GM21381 (cell line): ENCODE data around the gene NFIA.

Source experiments
- ATAC-seq: cut with Tn5 transposase; IDR thresholded peaks from one replicate; pipeline ENCODE4 v1.9.1; 2021; ENCODE audit warnings: mild to moderate bottlenecking, moderate library complexity; ENCODE audit not compliant: unreplicated experiment

The NFIA gene

GRCh38 chr1:61174060-61174795 lies 91.9 kb downstream of the NFIA start:
- no peak for ATAC-seq

- ATAC-seq: no peak
Measured at GRCh38 chr1:61175976-61176375, 93.6 kb downstream of the NFIA start.

GRCh38 chr1:61181067-61182038 lies 99.0 kb downstream of the NFIA start:
- ATAC-seq: no peak

- no peak for ATAC-seq
Measured at GRCh38 chr1:61182049-61182448, 99.7 kb downstream of the NFIA start.

- no peak for ATAC-seq
Measured at GRCh38 chr1:61182480-61182879, 100.1 kb downstream of the NFIA start.

- ATAC-seq: no peak
Measured at GRCh38 chr1:61183471-61184039, 101.2 kb downstream of the NFIA start.

- no peak for ATAC-seq
Measured at GRCh38 chr1:61184040-61184713, 101.8 kb downstream of the NFIA start.

GRCh38 chr1:61184714-61185106 lies 102.3 kb downstream of the NFIA start:
- no peak for ATAC-seq

- ATAC-seq: no peak
Measured at GRCh38 chr1:61186753-61187152, 104.4 kb downstream of the NFIA start.

- ATAC-seq: no peak
Measured at GRCh38 chr1:61187352-61188086, 105.2 kb downstream of the NFIA start.

GRCh38 chr1:61190153-61190552 lies 107.8 kb downstream of the NFIA start:
- ATAC-seq: no peak

- ATAC-seq: no peak
Measured at GRCh38 chr1:61190618-61191432, 108.5 kb downstream of the NFIA start.

GRCh38 chr1:61191433-61191720 lies 109.0 kb downstream of the NFIA start:
- ATAC-seq: no peak

GRCh38 chr1:61192663-61193330 lies 110.4 kb downstream of the NFIA start:
- no peak for ATAC-seq

GRCh38 chr1:61193808-61194207 lies 111.4 kb downstream of the NFIA start:
- ATAC-seq: no peak

- no peak for ATAC-seq
Measured at GRCh38 chr1:61198554-61198953, 116.2 kb downstream of the NFIA start.

GRCh38 chr1:61201035-61201434 lies 118.7 kb downstream of the NFIA start:
- ATAC-seq: no peak

GRCh38 chr1:61202854-61203598 lies 120.7 kb downstream of the NFIA start:
- no peak for ATAC-seq

GRCh38 chr1:61204528-61204927 lies 122.2 kb downstream of the NFIA start:
- no peak for ATAC-seq
